Hepatocyte (in vitro differentiated cells): ENCODE results near the gene SULT1A3.

Experiments
- EZH2 ChIP-seq: fragments of 200-600 bp; sonication (generic); IDR thresholded peaks from 2 replicates; pipeline ENCODE4 v1.6.1; 2016; ENCODE audit warnings: antibody characterized with exemption, mild to moderate bottlenecking, borderline replicate concordance
- EZH2phosphoT487 ChIP-seq: fragments of 200-600 bp; sonication (generic); IDR thresholded peaks from one replicate; pipeline ENCODE4 v1.6.1; 2018; ENCODE audit warnings: antibody characterized with exemption, mild to moderate bottlenecking, low read depth, moderate library complexity; ENCODE audit not compliant: unreplicated experiment, severe bottlenecking
- TF ChIP-seq, protein P1 (sequence below): fragments of 200-600 bp; sonication (generic); IDR thresholded peaks from 2 replicates; pipeline ENCODE4 v1.5.1; 2016; ENCODE audit warnings: antibody characterized with exemption, mild to moderate bottlenecking; ENCODE audit not compliant: poor library complexity

DNA sequence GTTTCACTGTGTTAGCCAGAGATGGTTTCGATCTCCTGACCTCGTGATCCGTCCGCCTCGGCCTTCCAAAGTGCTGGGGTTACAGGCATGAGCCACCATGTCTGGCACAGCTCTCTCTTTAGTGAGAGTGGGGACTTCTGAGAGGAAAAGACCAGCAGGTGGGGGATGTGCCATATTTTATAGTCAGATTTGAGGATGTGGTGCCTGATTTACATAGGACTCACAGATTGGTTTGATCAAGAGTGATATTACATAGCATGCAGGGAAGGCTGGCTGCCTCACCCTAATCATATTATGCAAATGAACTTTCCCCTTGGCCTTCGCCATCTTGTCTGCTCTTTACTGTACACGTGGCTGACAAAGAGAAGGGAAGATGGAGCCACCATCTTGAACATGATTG lies 48.0 kb upstream of the SULT1A3 start:
- TF ChIP-seq, protein P1, sequence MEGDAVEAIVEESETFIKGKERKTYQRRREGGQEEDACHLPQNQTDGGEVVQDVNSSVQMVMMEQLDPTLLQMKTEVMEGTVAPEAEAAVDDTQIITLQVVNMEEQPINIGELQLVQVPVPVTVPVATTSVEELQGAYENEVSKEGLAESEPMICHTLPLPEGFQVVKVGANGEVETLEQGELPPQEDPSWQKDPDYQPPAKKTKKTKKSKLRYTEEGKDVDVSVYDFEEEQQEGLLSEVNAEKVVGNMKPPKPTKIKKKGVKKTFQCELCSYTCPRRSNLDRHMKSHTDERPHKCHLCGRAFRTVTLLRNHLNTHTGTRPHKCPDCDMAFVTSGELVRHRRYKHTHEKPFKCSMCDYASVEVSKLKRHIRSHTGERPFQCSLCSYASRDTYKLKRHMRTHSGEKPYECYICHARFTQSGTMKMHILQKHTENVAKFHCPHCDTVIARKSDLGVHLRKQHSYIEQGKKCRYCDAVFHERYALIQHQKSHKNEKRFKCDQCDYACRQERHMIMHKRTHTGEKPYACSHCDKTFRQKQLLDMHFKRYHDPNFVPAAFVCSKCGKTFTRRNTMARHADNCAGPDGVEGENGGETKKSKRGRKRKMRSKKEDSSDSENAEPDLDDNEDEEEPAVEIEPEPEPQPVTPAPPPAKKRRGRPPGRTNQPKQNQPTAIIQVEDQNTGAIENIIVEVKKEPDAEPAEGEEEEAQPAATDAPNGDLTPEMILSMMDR, result no peak
- TF ChIP-seq EZH2 (no peak), EZH2phosphoT487 (no peak)
